Measurements from ENCODE around the gene CACNA1D.

The CACNA1D gene

DNA sequence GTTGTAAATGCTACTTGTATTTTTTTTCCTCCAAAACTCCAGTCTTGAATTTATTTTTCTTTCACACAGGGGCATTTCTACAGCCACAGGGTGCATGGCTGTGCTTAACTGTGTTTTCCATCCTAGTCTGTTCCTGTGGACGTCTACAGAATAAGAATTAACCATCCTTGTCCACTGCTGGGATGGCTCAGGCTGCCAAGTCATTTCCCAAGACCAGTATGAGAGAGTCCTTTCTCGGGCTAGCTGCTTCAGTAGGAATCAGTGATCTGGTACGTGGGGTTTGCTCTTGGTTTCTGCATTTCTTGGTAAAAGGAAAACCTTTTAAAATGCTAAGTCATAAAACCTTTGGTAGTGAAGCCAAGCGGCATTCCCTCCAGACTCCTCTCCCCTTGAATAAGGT is 322.0 kb downstream of the CACNA1D start:
- TF ChIP-seq, protein P1, sequence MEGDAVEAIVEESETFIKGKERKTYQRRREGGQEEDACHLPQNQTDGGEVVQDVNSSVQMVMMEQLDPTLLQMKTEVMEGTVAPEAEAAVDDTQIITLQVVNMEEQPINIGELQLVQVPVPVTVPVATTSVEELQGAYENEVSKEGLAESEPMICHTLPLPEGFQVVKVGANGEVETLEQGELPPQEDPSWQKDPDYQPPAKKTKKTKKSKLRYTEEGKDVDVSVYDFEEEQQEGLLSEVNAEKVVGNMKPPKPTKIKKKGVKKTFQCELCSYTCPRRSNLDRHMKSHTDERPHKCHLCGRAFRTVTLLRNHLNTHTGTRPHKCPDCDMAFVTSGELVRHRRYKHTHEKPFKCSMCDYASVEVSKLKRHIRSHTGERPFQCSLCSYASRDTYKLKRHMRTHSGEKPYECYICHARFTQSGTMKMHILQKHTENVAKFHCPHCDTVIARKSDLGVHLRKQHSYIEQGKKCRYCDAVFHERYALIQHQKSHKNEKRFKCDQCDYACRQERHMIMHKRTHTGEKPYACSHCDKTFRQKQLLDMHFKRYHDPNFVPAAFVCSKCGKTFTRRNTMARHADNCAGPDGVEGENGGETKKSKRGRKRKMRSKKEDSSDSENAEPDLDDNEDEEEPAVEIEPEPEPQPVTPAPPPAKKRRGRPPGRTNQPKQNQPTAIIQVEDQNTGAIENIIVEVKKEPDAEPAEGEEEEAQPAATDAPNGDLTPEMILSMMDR (IDR thresholded peaks at IDR 0.05; ENCODE audit: control insufficient read depth, insufficient read depth, low read depth, low read length, missing control alignments): no peak
- DNase-seq (ENCODE audit: low read depth): no peak
- H3K4me3 ChIP-seq (ENCODE audit: control insufficient read depth, low read depth, low read length): no peak overlapping the region

- no peak for DNase-seq (ENCODE audit: low read depth)
- H3K4me3 ChIP-seq (ENCODE audit: control insufficient read depth, low read depth, low read length): no peak overlapping the region
- TF ChIP-seq, protein P1 (IDR thresholded peaks at IDR 0.05; ENCODE audit: control insufficient read depth, insufficient read depth, low read depth, low read length, missing control alignments): no peak
Observed at GRCh38 chr3:53817211-53817610, 322.8 kb downstream of the CACNA1D start.

DNA sequence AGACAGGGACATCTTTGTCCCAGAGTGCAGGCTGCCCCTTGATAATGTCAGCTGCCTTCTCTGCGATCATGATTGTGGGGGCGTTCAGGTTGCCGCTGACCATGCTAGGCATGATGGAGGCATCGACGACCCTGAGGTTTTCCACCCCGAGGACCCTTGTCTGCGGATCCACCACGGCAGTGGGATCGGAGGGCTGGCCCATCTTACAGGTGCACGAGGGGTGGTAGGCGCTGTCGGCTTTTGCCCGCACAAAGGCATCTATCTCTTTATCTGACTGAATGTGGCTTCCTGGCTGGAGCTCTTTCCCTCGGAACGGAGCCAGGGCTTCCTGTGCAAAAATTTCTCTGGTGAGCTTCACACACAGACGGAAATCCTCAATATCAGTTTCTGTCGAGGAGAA is 323.4 kb downstream of the CACNA1D start:
- no peak overlapping the region for H3K4me3 ChIP-seq (ENCODE audit: control insufficient read depth, low read depth, low read length)
- TF ChIP-seq, protein P1 (IDR thresholded peaks at IDR 0.05; ENCODE audit: control insufficient read depth, insufficient read depth, low read depth, low read length, missing control alignments): no peak
- DNase-seq (ENCODE audit: low read depth): no peak

- no peak overlapping the region for H3K4me3 ChIP-seq (ENCODE audit: control insufficient read depth, low read depth, low read length)
- DNase-seq (ENCODE audit: low read depth): no peak
- TF ChIP-seq, protein P1 (IDR thresholded peaks at IDR 0.05; ENCODE audit: control insufficient read depth, insufficient read depth, low read depth, low read length, missing control alignments): no peak
Observed at GRCh38 chr3:53818221-53819162, 324.1 kb downstream of the CACNA1D start.

DNA sequence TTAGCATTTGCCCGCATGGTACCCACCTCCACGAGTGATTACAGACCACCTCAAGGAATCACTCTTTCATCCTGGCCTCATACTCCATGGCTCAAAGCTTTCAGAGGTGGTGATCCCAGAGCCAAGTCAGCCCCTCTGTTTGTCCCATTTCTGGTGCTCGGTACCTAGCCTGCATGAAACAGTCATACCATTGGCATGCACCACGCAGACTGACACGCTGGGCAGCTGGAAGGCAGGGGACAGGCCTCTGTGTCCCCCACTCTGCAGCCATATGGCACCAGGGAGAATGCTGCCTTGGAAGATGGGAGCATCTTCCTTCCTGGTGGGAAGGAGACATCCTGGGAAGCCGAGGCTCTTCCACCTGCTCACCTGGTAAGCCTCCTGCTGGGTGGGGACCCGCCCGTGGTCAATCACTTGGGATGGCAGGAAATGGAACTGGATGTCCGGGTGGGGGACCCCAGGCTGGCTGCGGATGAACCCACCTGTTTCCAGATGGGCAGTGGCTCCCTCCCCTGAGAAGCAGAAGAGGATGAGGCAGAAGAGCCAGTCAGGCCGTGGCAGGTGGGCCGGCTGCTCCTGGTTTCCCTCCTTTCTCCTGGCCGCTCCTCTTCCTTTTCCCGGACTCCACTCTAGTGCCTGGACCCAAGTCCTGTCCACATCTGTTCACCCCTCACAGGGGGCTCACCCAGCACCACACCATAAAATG is 324.9 kb downstream of the CACNA1D start:
- TF ChIP-seq, protein P1 (IDR thresholded peaks at IDR 0.05; ENCODE audit: control insufficient read depth, insufficient read depth, low read depth, low read length, missing control alignments): no peak
- no peak overlapping the region for H3K4me3 ChIP-seq (ENCODE audit: control insufficient read depth, low read depth, low read length)
- no peak for DNase-seq (ENCODE audit: low read depth)

- no peak overlapping the region for H3K4me3 ChIP-seq (ENCODE audit: control insufficient read depth, low read depth, low read length)
- no peak for DNase-seq (ENCODE audit: low read depth)
- TF ChIP-seq, protein P1 (IDR thresholded peaks at IDR 0.05; ENCODE audit: control insufficient read depth, insufficient read depth, low read depth, low read length, missing control alignments): no peak
Observed at GRCh38 chr3:53820084-53820483, 325.7 kb downstream of the CACNA1D start.

Data from AG09309 (cell line).